ENCODE data around the gene ZNF160.

GRCh38 chr19:53047379-53047778 is 55.8 kb downstream of the ZNF160 start:
- TF ChIP-seq RNF2 (IDR thresholded peaks at IDR 0.05; ENCODE audit: borderline replicate concordance, low read depth, low read length, missing control alignments, poor library complexity, severe bottlenecking) (no peak), POLR2A (IDR thresholded peaks at IDR 0.05; ENCODE audit: control extremely low read depth in 1 of 2, low read depth in 2 of 2, low read length in 2 of 2) (no peak), POLR2AphosphoS5 (IDR thresholded peaks at IDR 0.05; ENCODE audit: low read depth, low read length) (no peak), TAF1 (IDR thresholded peaks at IDR 0.05; ENCODE audit: low read depth, low read length) (no peak), ASH2L (IDR thresholded peaks at IDR 0.05; ENCODE audit: low read length) (no peak), JUN (IDR thresholded peaks at IDR 0.05; ENCODE audit: low read depth, low read length) (no peak), CTCF (IDR thresholded peaks at IDR 0.05; ENCODE audit: control extremely low read depth in 1 of 3, insufficient read depth in 1 of 3, low read depth in 1 of 3, low read length in 3 of 3) (no peak), USF2 (IDR thresholded peaks at IDR 0.05; ENCODE audit: low read length) (no peak), PHF8 (conservative IDR thresholded peaks at IDR 0.05; ENCODE audit: low read depth, low read length) (no peak), SIN3A (conservative IDR thresholded peaks at IDR 0.05 in 1 of 2, IDR thresholded peaks at IDR 0.05 in 1 of 2; ENCODE audit: low read depth in 1 of 2, low read length in 2 of 2) (no peak), KDM1A (IDR thresholded peaks at IDR 0.05; ENCODE audit: borderline replicate concordance, low read length) (no peak), JUND (IDR thresholded peaks at IDR 0.05; ENCODE audit: low read length) (no peak), CEBPB (IDR thresholded peaks at IDR 0.05; ENCODE audit: low read depth, low read length) (no peak)
- TF ChIP-seq, protein P1, sequence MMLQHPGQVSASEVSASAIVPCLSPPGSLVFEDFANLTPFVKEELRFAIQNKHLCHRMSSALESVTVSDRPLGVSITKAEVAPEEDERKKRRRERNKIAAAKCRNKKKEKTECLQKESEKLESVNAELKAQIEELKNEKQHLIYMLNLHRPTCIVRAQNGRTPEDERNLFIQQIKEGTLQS (IDR thresholded peaks at IDR 0.05; ENCODE audit: insufficient read depth, low read depth, low read length): no peak

Data from H1 (cell line).